ENCODE results near the gene ADGRF4.

ADGRF4 gene

DNA sequence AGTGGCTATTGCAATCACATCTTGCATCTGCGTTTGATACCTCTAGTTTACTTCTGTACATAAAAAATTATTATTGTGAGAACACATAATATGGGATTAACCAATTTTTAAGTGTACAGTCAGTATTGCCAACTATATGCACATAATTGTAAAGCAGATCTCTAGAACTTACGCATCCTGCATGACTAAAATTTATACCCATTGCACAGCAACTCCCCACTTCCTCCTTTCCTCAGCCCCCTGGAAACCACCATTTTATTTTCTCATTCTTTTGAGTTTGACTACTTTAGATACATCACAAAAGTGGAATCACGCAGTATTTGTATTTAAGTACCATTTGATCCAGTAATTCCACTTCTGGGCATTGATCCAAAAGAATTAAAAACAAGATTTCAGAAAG is 64.1 kb downstream of the ADGRF4 start:
- H3K27ac ChIP-seq, result no peak overlapping the region
- TF ChIP-seq, protein P1, sequence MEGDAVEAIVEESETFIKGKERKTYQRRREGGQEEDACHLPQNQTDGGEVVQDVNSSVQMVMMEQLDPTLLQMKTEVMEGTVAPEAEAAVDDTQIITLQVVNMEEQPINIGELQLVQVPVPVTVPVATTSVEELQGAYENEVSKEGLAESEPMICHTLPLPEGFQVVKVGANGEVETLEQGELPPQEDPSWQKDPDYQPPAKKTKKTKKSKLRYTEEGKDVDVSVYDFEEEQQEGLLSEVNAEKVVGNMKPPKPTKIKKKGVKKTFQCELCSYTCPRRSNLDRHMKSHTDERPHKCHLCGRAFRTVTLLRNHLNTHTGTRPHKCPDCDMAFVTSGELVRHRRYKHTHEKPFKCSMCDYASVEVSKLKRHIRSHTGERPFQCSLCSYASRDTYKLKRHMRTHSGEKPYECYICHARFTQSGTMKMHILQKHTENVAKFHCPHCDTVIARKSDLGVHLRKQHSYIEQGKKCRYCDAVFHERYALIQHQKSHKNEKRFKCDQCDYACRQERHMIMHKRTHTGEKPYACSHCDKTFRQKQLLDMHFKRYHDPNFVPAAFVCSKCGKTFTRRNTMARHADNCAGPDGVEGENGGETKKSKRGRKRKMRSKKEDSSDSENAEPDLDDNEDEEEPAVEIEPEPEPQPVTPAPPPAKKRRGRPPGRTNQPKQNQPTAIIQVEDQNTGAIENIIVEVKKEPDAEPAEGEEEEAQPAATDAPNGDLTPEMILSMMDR (conservative IDR thresholded peaks at IDR 0.05), result no peak

DNA sequence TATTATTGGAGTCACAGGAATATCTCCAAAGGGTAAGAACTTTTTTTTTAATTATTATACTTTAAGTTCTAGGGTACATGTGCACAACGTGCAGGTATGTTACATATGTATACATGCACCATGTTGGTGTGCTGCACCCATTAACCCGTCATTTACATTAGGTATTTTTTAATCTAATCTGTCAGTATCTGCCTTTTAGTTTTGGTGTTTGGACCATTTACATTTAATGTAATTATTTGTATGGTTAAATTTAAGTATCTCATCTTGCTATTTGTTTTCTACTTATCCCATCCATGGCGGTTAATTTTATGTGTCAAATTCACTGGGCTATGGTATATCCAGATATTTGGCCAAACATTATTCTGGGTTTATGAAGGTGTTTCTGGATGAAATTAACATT is 68.1 kb downstream of the ADGRF4 start:
- H3K27ac ChIP-seq, result no peak overlapping the region
- TF ChIP-seq, protein P1 (conservative IDR thresholded peaks at IDR 0.05), result no peak

DNA sequence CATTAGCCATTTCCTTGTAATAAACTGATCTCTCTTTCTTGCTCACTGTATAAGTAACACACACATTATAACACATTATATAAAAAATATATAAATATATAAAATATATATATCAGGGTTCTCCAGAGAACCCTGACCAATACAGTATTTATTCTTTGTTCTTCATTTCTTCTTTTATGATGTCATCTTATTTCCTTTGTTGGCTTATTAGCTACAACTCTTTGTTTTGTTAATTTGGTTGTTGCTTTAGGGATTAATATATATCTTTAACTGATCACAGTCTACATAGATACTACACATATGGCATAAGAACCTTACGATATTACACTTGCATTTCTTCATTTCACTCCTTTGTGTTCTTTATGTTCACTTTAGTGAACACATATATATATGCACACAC is 68.7 kb downstream of the ADGRF4 start:
- H3K27ac ChIP-seq, result no peak overlapping the region
- TF ChIP-seq, protein P1 (conservative IDR thresholded peaks at IDR 0.05), result no peak

DNA sequence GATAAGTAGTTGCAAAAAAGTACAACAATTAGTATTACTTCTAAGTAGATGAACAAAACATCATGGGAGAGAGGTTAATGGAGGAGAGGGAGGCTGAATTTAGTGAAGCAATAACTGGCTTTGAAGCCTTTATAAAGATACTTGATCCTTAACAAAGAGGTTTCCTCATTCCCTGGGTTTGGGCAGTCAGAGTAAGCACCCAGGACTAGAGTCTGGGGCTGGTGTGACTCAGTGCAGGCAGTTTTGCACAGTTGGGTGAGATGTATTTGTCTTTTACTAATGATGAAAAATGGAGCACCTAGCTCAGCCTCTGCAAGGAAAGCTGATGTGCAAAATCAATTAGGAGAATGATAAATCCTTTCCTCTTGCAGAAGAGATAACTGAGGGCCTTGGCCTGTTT is 71.6 kb downstream of the ADGRF4 start:
- H3K27ac ChIP-seq, result no peak overlapping the region
- TF ChIP-seq, protein P1 (conservative IDR thresholded peaks at IDR 0.05), result no peak

Data from VCaP (cell line).